GM06990 (cell line): ENCODE measurements around the gene CAB39L.

Source experiments
- DNase-seq: peaks from one replicate; pipeline ENCODE4 v3.0.0-alpha.2; 2011; ENCODE audit not compliant: insufficient read length; ENCODE audit errors: extremely low read depth
- H3K27me3 ChIP-seq: replicated peaks from 2 replicates; pipeline ENCODE4 v1.6.0; 2011; ENCODE audit warnings: low read length; ENCODE audit not compliant: control insufficient read depth, insufficient read depth
- H3K36me3 ChIP-seq: 2 replicates; pipeline ENCODE4 v1.5.1; 2011; ENCODE audit warnings: low read length; ENCODE audit not compliant: control insufficient read depth, insufficient read depth
- H3K4me3 ChIP-seq: replicated peaks from 2 replicates; pipeline ENCODE4 v1.5.1; 2011; ENCODE audit warnings: low read depth, mild to moderate bottlenecking, control low read depth, low read length
- CTCF ChIP-seq: IDR thresholded peaks from 2 replicates; pipeline ENCODE4 v1.5.1; 2011; ENCODE audit warnings: low read length, control low read depth, mild to moderate bottlenecking, inconsistent platforms; ENCODE audit not compliant: insufficient read depth, poor library complexity, severe bottlenecking

The CAB39L gene

GRCh38 chr13:49292742-49293486, 150.9 kb downstream of the CAB39L start:
- Histone ChIP-seq H3K27me3 (no peaks in the 10 kb centered on the region), H3K36me3 (no peaks in the 10 kb centered on the region), H3K4me3 (no peak overlapping the region)
- TF ChIP-seq CTCF: no peak
- DNase-seq: no peak

DNA sequence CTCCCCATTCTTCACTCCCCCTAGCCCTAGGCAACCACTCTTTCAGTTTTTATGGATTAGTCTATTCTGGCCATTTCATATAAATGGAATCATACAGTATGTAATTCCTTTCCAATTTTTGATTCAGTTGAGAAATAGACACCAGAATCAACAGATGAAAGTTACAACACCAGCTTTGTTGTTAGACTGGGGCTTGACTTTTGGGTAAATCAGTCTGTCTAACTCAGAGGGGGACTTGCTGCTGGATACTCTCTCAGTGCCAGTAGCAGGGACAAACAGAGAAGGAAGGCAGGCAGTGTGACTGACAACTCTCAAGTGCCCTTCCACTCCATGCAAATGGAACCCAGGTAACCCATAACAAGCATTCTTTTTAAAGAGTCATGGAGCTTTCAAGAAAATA, 155.4 kb downstream of the CAB39L start:
- H3K27me3 ChIP-seq: no peaks in the 10 kb centered on the region
- H3K4me3 ChIP-seq: no peak overlapping the region
- no peak for DNase-seq
- H3K36me3 ChIP-seq: no peaks in the 10 kb centered on the region
- TF ChIP-seq CTCF: no peak

DNA sequence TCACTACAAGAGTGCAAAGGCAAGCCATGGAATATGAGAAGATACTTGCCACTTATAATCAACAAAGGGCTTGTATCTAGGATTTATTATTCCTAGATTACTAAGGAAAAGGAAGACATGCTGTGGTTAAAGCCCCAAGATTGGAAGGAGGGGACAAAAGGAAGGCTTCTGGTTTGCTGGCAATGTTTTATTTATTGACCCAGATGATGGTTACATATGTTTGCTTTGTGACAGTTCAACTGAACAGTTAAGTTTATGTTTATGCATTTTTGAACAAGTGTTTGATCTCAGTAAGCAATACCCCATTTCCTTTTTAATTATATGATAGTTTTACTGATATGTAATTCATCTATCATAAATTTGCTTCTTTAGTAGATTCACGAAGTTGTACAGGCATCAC, 155.9 kb downstream of the CAB39L start:
- no peak for TF ChIP-seq CTCF
- Histone ChIP-seq H3K4me3 (no peak overlapping the region), H3K27me3 (no peaks in the 10 kb centered on the region), H3K36me3 (no peaks in the 10 kb centered on the region)
- no peak for DNase-seq

GRCh38 chr13:49279885-49280284, 164.0 kb downstream of the CAB39L start:
- H3K27me3 ChIP-seq: no peaks in the 10 kb centered on the region
- no peak for TF ChIP-seq CTCF
- no peak for DNase-seq
- H3K36me3 ChIP-seq: no peaks in the 10 kb centered on the region; the same call in 1 of the 2 replicates
- no peak overlapping the region for H3K4me3 ChIP-seq

DNA sequence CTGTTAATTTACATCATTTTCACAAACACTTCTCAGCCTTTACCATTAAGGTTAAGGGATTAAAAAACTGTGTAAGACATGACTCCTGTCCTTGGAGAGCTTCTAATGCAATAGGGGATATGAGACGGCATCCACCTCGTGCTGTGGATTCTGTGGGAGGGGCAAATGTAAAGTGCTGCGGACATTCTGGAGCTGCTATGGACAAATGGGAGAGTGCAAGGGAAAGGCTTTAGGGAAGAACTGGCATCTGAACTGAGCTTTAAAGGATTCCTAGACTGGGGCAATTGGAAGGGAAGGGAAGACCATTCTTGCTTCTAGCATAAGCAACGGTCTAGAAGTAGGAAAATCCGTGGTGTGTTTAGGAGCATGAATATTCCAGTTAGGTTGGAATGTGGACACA, 164.8 kb downstream of the CAB39L start:
- no peak overlapping the region for H3K4me3 ChIP-seq
- no peak for DNase-seq
- H3K27me3 ChIP-seq: no peaks in the 10 kb centered on the region
- H3K36me3 ChIP-seq: no peaks in the 10 kb centered on the region; the same call in 1 of the 2 replicates
- TF ChIP-seq CTCF: no peak
